Osteoblast (primary cell): Measurements from ENCODE around the gene SDHAF2. TPM values are rescaled to one million over a fixed set of nuclear protein-coding genes. Genes with fewer than 3 reads are reported as not detected.

Experiments
- DNase-seq: peaks from one replicate; pipeline ENCODE4 v3.0.0; 2011; ENCODE audit warnings: low spot score, mixed read lengths; ENCODE audit not compliant: insufficient read length; ENCODE audit errors: missing footprints
- H2AFZ ChIP-seq: 2 replicates; pipeline ENCODE4 v1.6.0; 2011; ENCODE audit warnings: mild to moderate bottlenecking, low read length
- H3K27ac ChIP-seq: 2 replicates; pipeline ENCODE4 v1.5.1; 2011; ENCODE audit warnings: mild to moderate bottlenecking, low read depth, low read length, moderate library complexity
- H3K27me3 ChIP-seq: 2 replicates; pipeline ENCODE4 v1.6.0; 2012; ENCODE audit warnings: mild to moderate bottlenecking, control low read depth, inconsistent platforms, low read length, moderate library complexity; ENCODE audit not compliant: insufficient read depth
- H3K36me3 ChIP-seq: 2 replicates; pipeline ENCODE4 v1.5.1; 2011; ENCODE audit warnings: mild to moderate bottlenecking, low read length, control low read depth, moderate library complexity; ENCODE audit not compliant: insufficient read depth
- H3K4me1 ChIP-seq: 2 replicates; pipeline ENCODE4 v1.5.1; 2011; ENCODE audit warnings: mild to moderate bottlenecking, low read length, control low read depth, moderate library complexity; ENCODE audit not compliant: insufficient read depth
- H3K4me2 ChIP-seq: 2 replicates; pipeline ENCODE4 v1.6.0; 2011; ENCODE audit warnings: mild to moderate bottlenecking, low read length; ENCODE audit not compliant: insufficient read depth
- H3K4me3 ChIP-seq: fragments of 200-600 bp; sonication (generic); 3 replicates; pipeline ENCODE4 v1.5.1; 2012; ENCODE audit warnings: mild to moderate bottlenecking, low read length, inconsistent platforms; ENCODE audit not compliant: insufficient read depth
- H3K79me2 ChIP-seq: 2 replicates; pipeline ENCODE4 v1.6.0; 2012; ENCODE audit warnings: mild to moderate bottlenecking, low read length, control low read depth, inconsistent platforms; ENCODE audit not compliant: insufficient read depth
- H3K9me3 ChIP-seq: 2 replicates; pipeline ENCODE4 v1.5.1; 2011; ENCODE audit warnings: low read depth, low read length, control low read depth
- H4K20me1 ChIP-seq: 2 replicates; pipeline ENCODE4 v1.6.0; 2012; ENCODE audit warnings: mild to moderate bottlenecking, low read length, control low read depth; ENCODE audit not compliant: insufficient read depth
- CTCF ChIP-seq: IDR thresholded peaks from 2 replicates; pipeline ENCODE4 v1.5.1; 2011; ENCODE audit warnings: mild to moderate bottlenecking, low read depth, low read length, moderate library complexity; ENCODE audit errors: extremely low read depth
- total RNA-seq: library from RNA; depleted of rRNA; stranded (reverse); fragments of >200 nt; gene quantifications from 2 replicates; pipeline ENCODE4 v1.2.3, GENCODE V29; 2012

Gene SDHAF2
- total RNA-seq, 1 donor = 46.3 TPM

GRCh38 chr11:61390161-61390560 lies 39.8 kb upstream of the SDHAF2 start:
- H3K4me2 ChIP-seq = no peak overlapping the region
- H3K27ac ChIP-seq = no peak overlapping the region
- no peaks in the 10 kb centered on the region for H3K9me3 ChIP-seq
- H3K79me2 ChIP-seq = peaks cover 10% of the 10 kb centered on the region
- TF ChIP-seq CTCF = no peak
- no peak for DNase-seq
- H3K36me3 ChIP-seq = peaks cover 13% of the 10 kb centered on the region
- no peaks in the 10 kb centered on the region for H3K27me3 ChIP-seq
- H4K20me1 ChIP-seq = no peaks in the 10 kb centered on the region
- H2AFZ ChIP-seq = no peak overlapping the region
- H3K4me3 ChIP-seq = no peak overlapping the region
- peaks cover 16% of the 10 kb centered on the region for H3K4me1 ChIP-seq

- H3K4me2 ChIP-seq = peak overlapping the region; percentile 88
- TF ChIP-seq CTCF = peak; percentile 39
- peaks cover 16% of the 10 kb centered on the region for H3K4me1 ChIP-seq
- H3K36me3 ChIP-seq = peaks cover 24% of the 10 kb centered on the region
- DNase-seq = no peak
- peak overlapping the region; percentile 76 for H3K4me3 ChIP-seq
- H3K79me2 ChIP-seq = peaks cover 10% of the 10 kb centered on the region
- no peaks in the 10 kb centered on the region for H4K20me1 ChIP-seq
- H3K27me3 ChIP-seq = no peaks in the 10 kb centered on the region
- H3K27ac ChIP-seq = peak overlapping the region; percentile 72
- H3K9me3 ChIP-seq = no peaks in the 10 kb centered on the region
- H2AFZ ChIP-seq = peak overlapping the region; percentile 89
These were observed 36.8 kb upstream of the SDHAF2 start for GRCh38 chr11:61392981-61393595.

- peaks cover 46% of the 10 kb centered on the region for H3K36me3 ChIP-seq
- DNase-seq = no peak
- no peak for TF ChIP-seq CTCF
- no peak overlapping the region for H2AFZ ChIP-seq
- H3K4me3 ChIP-seq = no peak overlapping the region
- H3K9me3 ChIP-seq = no peaks in the 10 kb centered on the region
- no peaks in the 10 kb centered on the region for H3K27me3 ChIP-seq
- H3K79me2 ChIP-seq = no peaks in the 10 kb centered on the region
- no peak overlapping the region for H3K27ac ChIP-seq
- H3K4me2 ChIP-seq = no peak overlapping the region
- H4K20me1 ChIP-seq = peaks cover 8% of the 10 kb centered on the region
- peaks cover 3% of the 10 kb centered on the region for H3K4me1 ChIP-seq
These were observed 28.8 kb upstream of the SDHAF2 start for GRCh38 chr11:61401173-61401572.

DNA sequence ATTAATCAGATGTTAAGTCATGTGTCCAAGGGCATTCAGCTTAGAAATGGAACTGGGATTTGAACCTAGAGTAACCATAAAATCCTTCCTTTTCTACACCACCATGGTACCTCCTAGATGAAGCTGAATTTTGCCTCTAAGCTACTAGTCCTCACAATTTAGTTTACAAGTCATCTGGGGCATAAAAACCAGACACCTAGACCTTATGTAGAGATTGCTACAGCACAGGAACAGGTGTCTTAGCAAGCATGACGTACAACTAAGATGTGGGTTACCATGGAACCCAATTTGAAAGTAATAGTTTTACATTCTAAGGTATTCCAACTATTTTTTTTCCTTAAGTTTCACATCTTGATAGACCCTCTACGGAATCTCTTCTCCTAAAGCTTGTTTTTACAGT lies 28.4 kb upstream of the SDHAF2 start:
- H4K20me1 ChIP-seq = peaks cover 8% of the 10 kb centered on the region
- no peak overlapping the region for H3K4me2 ChIP-seq
- peaks cover 3% of the 10 kb centered on the region for H3K4me1 ChIP-seq
- no peak for DNase-seq
- H3K27ac ChIP-seq = no peak overlapping the region
- H3K9me3 ChIP-seq = no peaks in the 10 kb centered on the region
- H3K36me3 ChIP-seq = peaks cover 48% of the 10 kb centered on the region
- no peaks in the 10 kb centered on the region for H3K27me3 ChIP-seq
- no peaks in the 10 kb centered on the region for H3K79me2 ChIP-seq
- H2AFZ ChIP-seq = no peak overlapping the region
- no peak overlapping the region for H3K4me3 ChIP-seq
- TF ChIP-seq CTCF = no peak
